ENCODE results near the gene SFR1.

SFR1 gene

GRCh38 chr10:104121485-104122224 lies at the start of gene SFR1:
Gene SFR1, plus strand, starts transcription at chr10:104122171. Its CDS starts 13 bp downstream, at chr10:104122184.
- Histone ChIP-seq H3K27me3 (replicated peaks; ENCODE audit: insufficient read depth, low read length) (no peaks in the 10 kb centered on the region), H4K20me1 (ENCODE audit: insufficient read depth, low read length) (no peaks in the 10 kb centered on the region), H3K4me1 (ENCODE audit: low read length) (peaks cover 16% of the 10 kb centered on the region), H3K4me2 (ENCODE audit: low read depth, low read length) (peak within 1 kb of the TSS; percentile 94), H3F3A (ENCODE audit: insufficient read depth, low read length) (peaks cover 24% of the 10 kb centered on the region), H3K79me2 (ENCODE audit: low read length) (no peaks in the 10 kb centered on the region), H3K9me3 (replicated peaks; ENCODE audit: insufficient read depth, low read length) (no peaks in the 10 kb centered on the region), H3K27ac (ENCODE audit: low read length) (peak within 1 kb of the TSS; percentile 99), H3K9me2 (replicated peaks; ENCODE audit: insufficient read depth, low read length) (no peaks in the 10 kb centered on the region), H3K36me3 (replicated peaks; ENCODE audit: insufficient read depth, low read length) (no peaks in the 10 kb centered on the region), H3K9ac (ENCODE audit: low read length) (peak within 1 kb of the TSS; percentile 99), H2AFZ (ENCODE audit: low read length) (peak within 1 kb of the TSS; percentile 64), H3K4me3 (ENCODE audit: low read length) (peak within 1 kb of the TSS; percentile 85)
- peak; percentile 99 for DNase-seq
- TF ChIP-seq CTCF (IDR thresholded peaks at IDR 0.05; ENCODE audit: low read length) (peak; percentile 54), EZH2phosphoT487 (IDR thresholded peaks at IDR 0.05; ENCODE audit: low read length) (no peak), EZH2 (optimal IDR thresholded peaks at IDR 0.05; ENCODE audit: low read depth, low read length) (no peak)

- Histone ChIP-seq H3K27me3 (replicated peaks; ENCODE audit: insufficient read depth, low read length) (no peaks in the 10 kb centered on the region), H3K79me2 (ENCODE audit: low read length) (no peaks in the 10 kb centered on the region), H3K36me3 (replicated peaks; ENCODE audit: insufficient read depth, low read length) (no peaks in the 10 kb centered on the region), H3K4me3 (ENCODE audit: low read length) (no peak overlapping the region), H4K20me1 (ENCODE audit: insufficient read depth, low read length) (no peaks in the 10 kb centered on the region), H3K9me2 (replicated peaks; ENCODE audit: insufficient read depth, low read length) (no peaks in the 10 kb centered on the region), H3K4me1 (ENCODE audit: low read length) (no peaks in the 10 kb centered on the region), H3K9ac (ENCODE audit: low read length) (no peak overlapping the region), H3K27ac (ENCODE audit: low read length) (no peak overlapping the region), H3F3A (ENCODE audit: insufficient read depth, low read length) (no peaks in the 10 kb centered on the region), H3K4me2 (ENCODE audit: low read depth, low read length) (no peak overlapping the region), H2AFZ (ENCODE audit: low read length) (no peak overlapping the region), H3K9me3 (replicated peaks; ENCODE audit: insufficient read depth, low read length) (no peaks in the 10 kb centered on the region)
- no peak for DNase-seq
- no peak for TF ChIP-seq EZH2phosphoT487 (IDR thresholded peaks at IDR 0.05; ENCODE audit: low read length)
- no peak for TF ChIP-seq CTCF (IDR thresholded peaks at IDR 0.05; ENCODE audit: low read length)
- TF ChIP-seq EZH2 (optimal IDR thresholded peaks at IDR 0.05; ENCODE audit: low read depth, low read length), result no peak
These were observed 49.2 kb upstream of the SFR1 start for GRCh38 chr10:104072786-104073185.

- H2AFZ ChIP-seq (ENCODE audit: low read length), result no peak overlapping the region
- H4K20me1 ChIP-seq (ENCODE audit: insufficient read depth, low read length), result no peaks in the 10 kb centered on the region
- no peaks in the 10 kb centered on the region for H3K79me2 ChIP-seq (ENCODE audit: low read length)
- H3K27me3 ChIP-seq (replicated peaks; ENCODE audit: insufficient read depth, low read length), result no peaks in the 10 kb centered on the region
- no peak overlapping the region for H3K4me2 ChIP-seq (ENCODE audit: low read depth, low read length)
- no peaks in the 10 kb centered on the region for H3K4me1 ChIP-seq (ENCODE audit: low read length)
- H3K4me3 ChIP-seq (ENCODE audit: low read length), result no peak overlapping the region
- no peak overlapping the region for H3K9ac ChIP-seq (ENCODE audit: low read length)
- TF ChIP-seq EZH2 (optimal IDR thresholded peaks at IDR 0.05; ENCODE audit: low read depth, low read length) (no peak), EZH2phosphoT487 (IDR thresholded peaks at IDR 0.05; ENCODE audit: low read length) (no peak), CTCF (IDR thresholded peaks at IDR 0.05; ENCODE audit: low read length) (no peak)
- no peak overlapping the region for H3K27ac ChIP-seq (ENCODE audit: low read length)
- no peak for DNase-seq
- H3K9me3 ChIP-seq (replicated peaks; ENCODE audit: insufficient read depth, low read length), result no peaks in the 10 kb centered on the region
- no peaks in the 10 kb centered on the region for H3K9me2 ChIP-seq (replicated peaks; ENCODE audit: insufficient read depth, low read length)
- no peaks in the 10 kb centered on the region for H3F3A ChIP-seq (ENCODE audit: insufficient read depth, low read length)
- no peaks in the 10 kb centered on the region for H3K36me3 ChIP-seq (replicated peaks; ENCODE audit: insufficient read depth, low read length)
These were observed 47.5 kb upstream of the SFR1 start for GRCh38 chr10:104074505-104074904.

All from MM.1S (cell line).